Measurements from ENCODE around the gene CHPF.

CHPF gene

DNA sequence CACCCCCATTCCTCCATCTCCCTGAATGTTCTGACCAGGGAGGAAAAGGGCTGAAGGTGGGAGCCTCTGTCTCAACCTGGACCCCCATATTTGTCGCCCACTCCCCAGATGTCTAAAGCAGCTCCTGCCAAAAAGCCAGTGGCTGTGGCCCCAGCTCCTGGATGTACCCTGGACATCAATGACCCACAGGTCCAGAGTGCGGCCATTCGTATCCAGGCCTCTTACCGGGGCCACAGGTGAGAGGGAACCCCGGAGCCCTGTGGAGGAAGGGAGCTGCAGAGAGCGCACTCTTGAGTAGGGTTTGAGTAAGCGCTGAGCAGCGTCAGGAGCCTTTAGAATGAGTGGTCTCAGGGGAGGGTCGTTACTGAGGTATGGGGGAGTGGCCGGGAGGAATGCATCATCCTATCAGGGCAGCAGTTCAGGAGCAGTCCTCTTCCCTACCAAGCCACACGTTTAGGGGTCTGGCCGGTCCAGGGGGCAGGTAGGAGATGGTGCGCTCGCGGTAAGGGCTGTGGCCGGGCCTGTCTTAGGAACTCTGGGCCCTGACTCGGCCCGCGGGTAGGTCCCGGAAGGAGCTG lies 47.3 kb downstream of the CHPF start:
- DNase-seq (ENCODE audit: low spot score) = no peak
- CTCF ChIA-PET = interaction anchor here (0.7 to 1.6 kb wide), 9 partner anchors 10 to 108 kb away, joined by 3 to 8 read pairs (median 4); partner anchors contain the start of gene DNPEP
- TF ChIP-seq CTCF (conservative IDR thresholded peaks at IDR 0.05; ENCODE audit: low read depth) = no peak
- H3K27ac ChIP-seq = no peak overlapping the region
- POLR2A ChIA-PET (ENCODE audit: low non-redundant PET) = interaction anchor here (0.6 kb wide), 1 partner anchor 587 kb away, joined by 3 read pairs; no protein-coding TSS in a partner anchor

DNA sequence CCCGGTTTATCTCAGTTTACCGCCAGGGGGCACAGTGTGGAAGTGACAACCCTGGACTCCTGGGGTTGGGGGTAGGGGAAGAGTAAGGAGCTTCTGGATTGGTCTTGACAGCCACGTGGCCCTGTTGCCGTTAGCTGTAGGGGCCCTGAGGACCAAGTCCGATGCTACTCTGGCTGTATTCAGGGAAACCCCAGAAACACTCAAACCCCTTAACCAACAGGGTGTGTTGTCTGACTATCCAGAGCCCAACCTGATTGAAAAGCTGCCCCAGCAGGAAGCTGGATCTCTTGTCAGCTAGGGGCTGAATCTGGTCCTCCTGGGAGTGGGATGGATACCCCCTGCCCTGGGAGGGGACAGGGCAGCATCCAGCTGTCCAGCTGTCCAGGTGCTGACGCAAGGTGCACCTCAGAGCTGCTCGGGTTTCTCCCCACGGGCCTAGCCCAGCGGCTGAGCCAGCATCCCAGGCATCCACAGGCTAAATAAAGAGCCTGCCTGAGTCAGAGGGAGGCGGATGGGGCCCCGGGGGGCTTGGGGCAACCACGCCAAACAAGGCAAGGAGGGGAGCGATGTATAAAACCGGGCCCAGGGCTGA lies 48.0 kb downstream of the CHPF start:
- ChIA-PET CTCF (interaction anchor here (0.7 to 1.6 kb wide), 11 partner anchors 9 to 108 kb away, joined by 3 to 8 read pairs (median 4); partner anchors contain the start of gene DNPEP), POLR2A (ENCODE audit: low non-redundant PET) (interaction anchor here (0.6 kb wide), 2 partner anchors 13 to 587 kb away, joined by 3 read pairs; no protein-coding TSS in a partner anchor)

DNA sequence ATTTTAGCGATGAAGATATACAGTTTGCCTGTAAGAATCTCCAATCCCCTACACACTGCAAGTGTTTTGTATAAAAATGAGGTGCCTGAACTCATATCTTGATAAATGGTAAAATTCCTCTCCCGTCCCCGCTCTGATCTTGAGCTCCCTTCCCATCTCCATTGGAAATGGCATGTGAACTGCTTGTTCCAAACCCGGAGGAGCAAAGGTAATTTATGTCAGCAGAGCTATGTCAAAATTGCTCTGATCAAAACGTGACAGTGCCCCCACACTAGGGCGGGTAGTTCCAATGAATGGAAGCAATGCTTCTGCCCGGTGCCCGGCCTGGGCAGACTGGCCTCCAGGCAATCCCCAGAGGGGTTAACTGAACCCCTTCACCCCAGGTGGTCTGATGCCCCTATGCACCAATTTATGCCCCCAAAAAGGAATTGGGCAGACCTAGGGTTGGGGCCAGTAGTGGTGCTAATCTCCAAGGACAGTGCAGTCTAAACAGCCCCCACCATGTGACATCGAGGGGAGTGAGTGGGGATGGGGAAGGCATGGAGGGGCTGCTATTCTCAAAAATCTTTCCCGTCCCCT lies 48.6 kb downstream of the CHPF start:
- ChIA-PET POLR2A (ENCODE audit: low non-redundant PET) (interaction anchor here (0.6 kb wide), 1 partner anchor 14 kb away, joined by 3 read pairs; no protein-coding TSS in a partner anchor), CTCF (interaction anchor here (0.5 to 1.6 kb wide), 9 partner anchors 13 to 93 kb away, joined by 3 to 8 read pairs (median 4); no protein-coding TSS in a partner anchor)
- no peak for DNase-seq (ENCODE audit: low spot score)
- H3K27ac ChIP-seq = no peak overlapping the region
- TF ChIP-seq CTCF (conservative IDR thresholded peaks at IDR 0.05; ENCODE audit: low read depth) = 0 out of 2 replicates have a peak, but pooled peaks have one; percentile 42

More for the DNA sequence above, 48.0 kb downstream of the CHPF start:
- TF ChIP-seq CTCF (conservative IDR thresholded peaks at IDR 0.05; ENCODE audit: low read depth) = peak; percentile 9; the same call in 1 of the 2 replicates
- H3K27ac ChIP-seq = no peak overlapping the region
- peak; percentile 73 for DNase-seq (ENCODE audit: low spot score)

- ChIA-PET CTCF (no interaction called here), POLR2A (ENCODE audit: low non-redundant PET) (no interaction called here)
- no peak for TF ChIP-seq CTCF (conservative IDR thresholded peaks at IDR 0.05; ENCODE audit: low read depth)
- no peak overlapping the region for H3K27ac ChIP-seq
- DNase-seq (ENCODE audit: low spot score) = no peak
Measured at GRCh38 chr2:219493086-219493485, 50.5 kb downstream of the CHPF start.

DNA sequence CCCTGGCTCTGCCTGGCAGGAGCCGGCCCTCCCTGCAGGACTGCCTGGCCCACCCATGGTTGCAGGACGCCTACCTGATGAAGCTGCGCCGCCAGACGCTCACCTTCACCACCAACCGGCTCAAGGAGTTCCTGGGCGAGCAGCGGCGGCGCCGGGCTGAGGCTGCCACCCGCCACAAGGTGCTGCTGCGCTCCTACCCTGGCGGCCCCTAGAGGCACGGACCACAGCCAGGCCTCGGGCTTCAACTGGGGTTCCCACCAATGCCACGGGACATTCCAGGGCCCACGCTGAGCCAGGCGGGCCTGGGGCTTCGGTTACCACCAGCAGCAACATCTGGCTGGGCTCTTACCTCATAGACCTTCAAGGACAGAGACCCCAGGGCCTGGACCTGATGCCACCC lies 51.0 kb downstream of the CHPF start:
- CTCF ChIA-PET = no interaction called here
- TF ChIP-seq CTCF (conservative IDR thresholded peaks at IDR 0.05; ENCODE audit: low read depth) = no peak
- DNase-seq (ENCODE audit: low spot score) = no peak
- H3K27ac ChIP-seq = no peak overlapping the region
- POLR2A ChIA-PET (ENCODE audit: low non-redundant PET) = no interaction called here

DNA sequence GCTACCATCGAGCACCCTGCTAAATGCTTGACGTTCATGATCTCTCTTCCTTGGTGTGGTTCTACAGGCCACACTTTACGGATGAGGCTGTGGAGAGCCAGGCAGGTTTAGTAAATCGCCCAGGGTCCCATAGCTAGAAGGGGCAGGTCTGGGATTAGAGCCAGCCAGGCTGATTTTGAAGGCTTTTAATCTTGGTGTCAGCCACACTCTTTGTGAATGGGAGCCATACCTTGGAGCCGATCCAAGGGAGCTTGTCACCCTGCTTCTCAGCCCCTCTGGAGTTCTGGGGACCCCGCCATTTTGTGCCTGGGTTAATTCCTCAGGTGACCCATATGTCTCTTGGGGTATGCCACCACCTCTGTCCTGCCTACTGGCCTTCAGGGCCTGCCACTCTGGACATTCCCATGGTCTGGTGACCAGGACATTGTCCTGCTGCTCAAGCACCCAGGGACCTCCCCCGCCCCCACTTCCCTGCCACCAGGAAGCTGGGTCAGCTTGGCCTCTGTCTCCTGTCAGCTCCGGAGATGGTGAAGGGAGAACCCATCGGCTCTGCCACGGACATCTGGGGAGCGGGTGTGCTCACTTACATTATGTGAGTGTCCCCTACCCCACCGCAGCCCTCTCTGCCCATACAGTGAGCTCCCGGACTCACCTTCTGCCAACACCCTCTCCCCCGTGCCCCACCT lies 52.2 kb downstream of the CHPF start:
- ChIA-PET POLR2A (ENCODE audit: low non-redundant PET) (no interaction called here), CTCF (interaction anchor here (1.6 kb wide), 1 partner anchor 9 kb away, joined by 6 read pairs; no protein-coding TSS in a partner anchor)
- no peak for DNase-seq (ENCODE audit: low spot score)
- TF ChIP-seq CTCF (conservative IDR thresholded peaks at IDR 0.05; ENCODE audit: low read depth) = no peak
- no peak overlapping the region for H3K27ac ChIP-seq

Data from RWPE1 (cell line).